HepG2 (cell line): ENCODE results near the gene PRADC1. TPM values are rescaled to one million over a fixed set of nuclear protein-coding genes. Genes with fewer than 3 reads are reported as not detected.
A peak's percentile ranks its signal among the peaks of the same experiment; 100 is the strongest.

Experiments
- ARNT2 ChIP-seq: sonication (generic); formaldehyde crosslinking; IDR thresholded peaks from 2 replicates; pipeline ENCODE4 v1.8.0; 2022; ENCODE audit warnings: mild to moderate bottlenecking, low read depth, missing genetic modification reagents, moderate library complexity
- ATAD3A ChIP-seq: sonication (generic); formaldehyde crosslinking; IDR thresholded peaks from 2 replicates; pipeline ENCODE4 v1.4.0; 2020; ENCODE audit warnings: missing genetic modification reagents
- CENPX ChIP-seq: sonication (generic); formaldehyde crosslinking; IDR thresholded peaks from 2 replicates; pipeline ENCODE4 v1.9.0; 2021; ENCODE audit warnings: mild to moderate bottlenecking, missing genetic modification reagents, moderate library complexity
- HDAC2 ChIP-seq: sonication (generic); formaldehyde crosslinking; IDR thresholded peaks from 2 replicates; pipeline ENCODE4 v1.4.0; 2020; ENCODE audit warnings: missing genetic modification reagents
- HMG20B ChIP-seq: conservative IDR thresholded peaks from 2 replicates; pipeline ENCODE4 v1.6.1; 2016; ENCODE audit warnings: missing genetic modification reagents, missing compliant biosample characterization
- KAT2B ChIP-seq: fragments of 150-350 bp; IDR thresholded peaks from 2 replicates; pipeline ENCODE4 v1.6.1; 2014; ENCODE audit warnings: low read depth, low read length, borderline replicate concordance
- MAFF ChIP-seq: IDR thresholded peaks from 2 replicates; pipeline ENCODE4 v1.6.1; 2011; ENCODE audit warnings: low read depth, low read length, improper control_type of control experiment
- MBD4 ChIP-seq: IDR thresholded peaks from 2 replicates; pipeline ENCODE4 v1.6.1; 2012; ENCODE audit warnings: low read length, inconsistent platforms, borderline replicate concordance
- MTA1 ChIP-seq: sonication (generic); formaldehyde crosslinking; IDR thresholded peaks from 2 replicates; pipeline ENCODE4 v1.4.0; 2020; ENCODE audit warnings: missing genetic modification reagents, mild to moderate bottlenecking, borderline replicate concordance
- NFE2L1 ChIP-seq: sonication (generic); formaldehyde crosslinking; IDR thresholded peaks from 2 replicates; pipeline ENCODE4 v1.4.0; 2020; ENCODE audit warnings: missing genetic modification reagents, mild to moderate bottlenecking, borderline replicate concordance
- RORA ChIP-seq: sonication (generic); formaldehyde crosslinking; IDR thresholded peaks from 2 replicates; pipeline ENCODE4 v1.5.0; 2020; ENCODE audit warnings: mild to moderate bottlenecking, missing genetic modification reagents, moderate library complexity
- SATB2 ChIP-seq: sonication (generic); formaldehyde crosslinking; IDR thresholded peaks from 2 replicates; pipeline ENCODE4 v1.5.0; 2020; ENCODE audit warnings: missing genetic modification reagents
- SETDB1 ChIP-seq: sonication (generic); formaldehyde crosslinking; IDR thresholded peaks from 2 replicates; pipeline ENCODE4 v1.5.1; 2020; ENCODE audit warnings: missing genetic modification reagents, mild to moderate bottlenecking, borderline replicate concordance
- U2AF2 ChIP-seq: fragments of 200-400 bp; formaldehyde crosslinking; IDR thresholded peaks from 2 replicates; pipeline ENCODE4 v1.6.1; 2017; ENCODE audit warnings: low read depth, mild to moderate bottlenecking, low read length
- XRCC5 ChIP-seq: fragments of 200-400 bp; formaldehyde crosslinking; optimal IDR thresholded peaks from 2 replicates; pipeline ENCODE3; 2017; ENCODE audit warnings: mild to moderate bottlenecking, low read length
- ZBTB21 ChIP-seq: sonication (generic); formaldehyde crosslinking; IDR thresholded peaks from 2 replicates; pipeline ENCODE4 v1.4.0; 2020; ENCODE audit warnings: missing genetic modification reagents
- ZC3H4 ChIP-seq: sonication (generic); formaldehyde crosslinking; IDR thresholded peaks from 2 replicates; pipeline ENCODE4 v1.4.0; 2020; ENCODE audit warnings: missing genetic modification reagents, borderline replicate concordance
- ZFX ChIP-seq: sonication (generic); formaldehyde crosslinking; IDR thresholded peaks from 2 replicates; pipeline ENCODE4 v1.4.0; 2020; ENCODE audit warnings: mild to moderate bottlenecking, low read depth, missing genetic modification reagents, moderate library complexity
- ZNF230 ChIP-seq: sonication (generic); formaldehyde crosslinking; IDR thresholded peaks from 2 replicates; pipeline ENCODE4 v1.4.0; 2020; ENCODE audit warnings: mild to moderate bottlenecking, missing genetic modification reagents
- ZNF253 ChIP-seq: sonication (generic); formaldehyde crosslinking; IDR thresholded peaks from 2 replicates; pipeline ENCODE4 v1.8.0; 2022; ENCODE audit warnings: mild to moderate bottlenecking, missing genetic modification reagents, borderline replicate concordance
- ZNF274 ChIP-seq: sonication (generic); formaldehyde crosslinking; IDR thresholded peaks from 2 replicates; pipeline ENCODE4 v1.5.1; 2020; ENCODE audit warnings: mild to moderate bottlenecking, missing genetic modification reagents
- ZNF296 ChIP-seq: sonication (generic); formaldehyde crosslinking; conservative IDR thresholded peaks from 2 replicates; pipeline ENCODE4 v1.5.0; 2020; ENCODE audit warnings: mild to moderate bottlenecking, missing genetic modification reagents
- ZNF331 ChIP-seq: sonication (generic); formaldehyde crosslinking; IDR thresholded peaks from 2 replicates; pipeline ENCODE4 v1.4.0; 2020; ENCODE audit warnings: missing genetic modification reagents
- ZNF619 ChIP-seq: sonication (generic); formaldehyde crosslinking; IDR thresholded peaks from 2 replicates; pipeline ENCODE4 v1.4.0; 2020; ENCODE audit warnings: mild to moderate bottlenecking, missing genetic modification reagents
- ZNF703 ChIP-seq: sonication (generic); formaldehyde crosslinking; IDR thresholded peaks from 2 replicates; pipeline ENCODE4 v1.5.1; 2020; ENCODE audit warnings: missing genetic modification reagents, mild to moderate bottlenecking, moderate library complexity, borderline replicate concordance
- ZNF724P ChIP-seq: sonication (generic); formaldehyde crosslinking; IDR thresholded peaks from 2 replicates; pipeline ENCODE4 v1.8.0; 2022; ENCODE audit warnings: missing genetic modification reagents, borderline replicate concordance
- ZNF766 ChIP-seq: sonication (generic); formaldehyde crosslinking; IDR thresholded peaks from 2 replicates; pipeline ENCODE4 v1.5.0; 2020; ENCODE audit warnings: missing genetic modification reagents, borderline replicate concordance
- polyA plus RNA-seq, 8 experiments: library from polyadenylated mRNA; depleted of rRNA in 3 of 8; stranded (reverse) in 7 of 8; unstranded in 1 of 8; fragments of >200 nt; fragmentation: Illumina TruSeq in 4 of 8; extraction: Trizol in 4 of 8; gene quantifications; 2 replicates each; pipeline versions ENCODE4 v1.2.1 to v1.2.3, GENCODE V29; 2011 to 2016; ENCODE audit warnings: low read depth in 4 of 8, missing spikeins in 1 of 8, mixed read lengths in 1 of 8; ENCODE audit not compliant: insufficient read depth in 1 of 8
- total RNA-seq, 5 experiments: library from RNA; depleted of rRNA; stranded (reverse); fragments of >200 nt; fragmentation: Illumina TruSeq; extraction: Trizol; gene quantifications; 2 replicates each; pipeline ENCODE4 v1.2.3, GENCODE V29; 2016; ENCODE audit warnings: low read depth in 1 of 5
- TF ChIP-seq, protein P1 (sequence below): sonication (generic); formaldehyde crosslinking; conservative IDR thresholded peaks from 2 replicates; pipeline ENCODE4 v1.8.1; 2023; ENCODE audit warnings: missing genetic modification reagents
- TF ChIP-seq, protein P2 (sequence below): sonication (generic); formaldehyde crosslinking; IDR thresholded peaks from 2 replicates; pipeline ENCODE4 v1.4.0; 2020; ENCODE audit warnings: mild to moderate bottlenecking, missing genetic modification reagents

The PRADC1 gene
- total and polyA plus RNA-seq, 2 of the 13 experiments (the other 11 are each of a cell fraction or from before 2014, with no cell fraction given) = 12.1 to 37.2 TPM

DNA sequence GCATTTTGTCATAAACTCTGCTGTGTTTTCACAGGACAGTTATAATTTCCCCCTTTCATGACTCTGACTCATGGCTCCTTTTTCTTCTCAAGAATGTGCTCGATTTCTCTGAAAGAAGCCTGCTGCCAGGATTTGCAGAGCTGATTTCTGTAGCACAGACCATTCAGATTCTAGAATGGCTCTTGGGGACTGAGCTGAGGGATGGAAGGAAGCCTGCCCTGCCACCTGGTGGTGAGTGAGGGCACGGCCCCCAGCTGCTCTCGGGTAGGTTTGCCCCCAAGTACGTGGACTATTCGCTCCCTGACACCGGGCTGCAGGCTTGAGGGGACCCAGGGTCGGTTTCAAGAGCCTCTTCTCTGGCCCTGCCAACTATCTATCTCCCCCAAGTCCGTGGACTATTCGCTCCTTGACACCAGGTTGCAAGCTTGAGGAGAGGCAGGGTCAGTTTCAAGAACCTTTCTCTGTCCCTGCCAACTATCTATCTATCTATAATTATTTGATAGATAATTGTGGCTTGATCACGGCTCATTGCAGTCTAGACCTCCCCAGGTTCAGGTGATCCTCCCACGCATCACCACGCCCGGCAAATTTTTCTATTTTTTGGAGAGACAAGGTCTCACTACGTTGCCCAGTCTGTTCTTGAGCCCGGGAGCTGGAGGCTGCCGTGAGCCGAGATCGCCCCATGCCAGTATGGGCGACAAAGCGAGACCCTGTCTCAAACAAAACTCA lies 20.4 kb downstream of the PRADC1 start (continued):
- no peak for TF ChIP-seq SETDB1 (CRISPR knock-in tag)
- peak; percentile 32; the same call in 1 of the 2 replicates for TF ChIP-seq ARNT2
- TF ChIP-seq NFE2L1 = no peak
- no peak for TF ChIP-seq RORA (CRISPR knock-in tag)
- TF ChIP-seq CENPX (CRISPR knock-in tag) = no peak
- no peak for TF ChIP-seq ATAD3A (CRISPR knock-in tag)
- peak; percentile 61 for TF ChIP-seq ZNF331
- no peak for TF ChIP-seq MAFF
- TF ChIP-seq ZNF274 (CRISPR knock-in tag) = 0 out of 2 replicates have a peak, but pooled peaks have one; percentile 51
- TF ChIP-seq, protein P1, sequence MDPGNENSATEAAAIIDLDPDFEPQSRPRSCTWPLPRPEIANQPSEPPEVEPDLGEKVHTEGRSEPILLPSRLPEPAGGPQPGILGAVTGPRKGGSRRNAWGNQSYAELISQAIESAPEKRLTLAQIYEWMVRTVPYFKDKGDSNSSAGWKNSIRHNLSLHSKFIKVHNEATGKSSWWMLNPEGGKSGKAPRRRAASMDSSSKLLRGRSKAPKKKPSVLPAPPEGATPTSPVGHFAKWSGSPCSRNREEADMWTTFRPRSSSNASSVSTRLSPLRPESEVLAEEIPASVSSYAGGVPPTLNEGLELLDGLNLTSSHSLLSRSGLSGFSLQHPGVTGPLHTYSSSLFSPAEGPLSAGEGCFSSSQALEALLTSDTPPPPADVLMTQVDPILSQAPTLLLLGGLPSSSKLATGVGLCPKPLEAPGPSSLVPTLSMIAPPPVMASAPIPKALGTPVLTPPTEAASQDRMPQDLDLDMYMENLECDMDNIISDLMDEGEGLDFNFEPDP (CRISPR knock-in tag) = no peak
- no peak for TF ChIP-seq MBD4
- no peak for TF ChIP-seq ZFX
- no peak for TF ChIP-seq ZNF253 (CRISPR knock-in tag)
- TF ChIP-seq ZNF296 (CRISPR knock-in tag) = no peak
- TF ChIP-seq ZNF724P (CRISPR knock-in tag) = 0 out of 2 replicates have a peak, but pooled peaks have one; percentile 40
- 0 out of 2 replicates have a peak, but pooled peaks have one; percentile 34 for TF ChIP-seq ZNF230
- 0 out of 2 replicates have a peak, but pooled peaks have one; percentile 14 for TF ChIP-seq HMG20B (CRISPR knock-in tag)
- no peak for TF ChIP-seq ZC3H4 (CRISPR knock-in tag)
- TF ChIP-seq U2AF2 = no peak
- no peak; the same call in 1 of the 2 replicates for TF ChIP-seq SATB2 (CRISPR knock-in tag)
- TF ChIP-seq, protein P2, sequence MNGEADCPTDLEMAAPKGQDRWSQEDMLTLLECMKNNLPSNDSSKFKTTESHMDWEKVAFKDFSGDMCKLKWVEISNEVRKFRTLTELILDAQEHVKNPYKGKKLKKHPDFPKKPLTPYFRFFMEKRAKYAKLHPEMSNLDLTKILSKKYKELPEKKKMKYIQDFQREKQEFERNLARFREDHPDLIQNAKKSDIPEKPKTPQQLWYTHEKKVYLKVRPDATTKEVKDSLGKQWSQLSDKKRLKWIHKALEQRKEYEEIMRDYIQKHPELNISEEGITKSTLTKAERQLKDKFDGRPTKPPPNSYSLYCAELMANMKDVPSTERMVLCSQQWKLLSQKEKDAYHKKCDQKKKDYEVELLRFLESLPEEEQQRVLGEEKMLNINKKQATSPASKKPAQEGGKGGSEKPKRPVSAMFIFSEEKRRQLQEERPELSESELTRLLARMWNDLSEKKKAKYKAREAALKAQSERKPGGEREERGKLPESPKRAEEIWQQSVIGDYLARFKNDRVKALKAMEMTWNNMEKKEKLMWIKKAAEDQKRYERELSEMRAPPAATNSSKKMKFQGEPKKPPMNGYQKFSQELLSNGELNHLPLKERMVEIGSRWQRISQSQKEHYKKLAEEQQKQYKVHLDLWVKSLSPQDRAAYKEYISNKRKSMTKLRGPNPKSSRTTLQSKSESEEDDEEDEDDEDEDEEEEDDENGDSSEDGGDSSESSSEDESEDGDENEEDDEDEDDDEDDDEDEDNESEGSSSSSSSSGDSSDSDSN (CRISPR knock-in tag) = no peak
- TF ChIP-seq ZNF766 (CRISPR knock-in tag) = 0 out of 2 replicates have a peak, but pooled peaks have one; percentile 22
- no peak for TF ChIP-seq HDAC2 (CRISPR knock-in tag)
- TF ChIP-seq ZBTB21 = no peak
- TF ChIP-seq KAT2B = no peak
- 0 out of 2 replicates have a peak, but pooled peaks have one; percentile 21 for TF ChIP-seq MTA1 (CRISPR knock-in tag)
- peak; percentile 35; the same call in 1 of the 2 replicates for TF ChIP-seq ZNF619 (CRISPR knock-in tag)
- TF ChIP-seq ZNF703 = no peak
- TF ChIP-seq XRCC5 = peak; percentile 90
